ENCODE data around the gene PAMR1.
A peak's percentile ranks its signal among the peaks of the same experiment; 100 is the strongest.

Gene PAMR1

DNA sequence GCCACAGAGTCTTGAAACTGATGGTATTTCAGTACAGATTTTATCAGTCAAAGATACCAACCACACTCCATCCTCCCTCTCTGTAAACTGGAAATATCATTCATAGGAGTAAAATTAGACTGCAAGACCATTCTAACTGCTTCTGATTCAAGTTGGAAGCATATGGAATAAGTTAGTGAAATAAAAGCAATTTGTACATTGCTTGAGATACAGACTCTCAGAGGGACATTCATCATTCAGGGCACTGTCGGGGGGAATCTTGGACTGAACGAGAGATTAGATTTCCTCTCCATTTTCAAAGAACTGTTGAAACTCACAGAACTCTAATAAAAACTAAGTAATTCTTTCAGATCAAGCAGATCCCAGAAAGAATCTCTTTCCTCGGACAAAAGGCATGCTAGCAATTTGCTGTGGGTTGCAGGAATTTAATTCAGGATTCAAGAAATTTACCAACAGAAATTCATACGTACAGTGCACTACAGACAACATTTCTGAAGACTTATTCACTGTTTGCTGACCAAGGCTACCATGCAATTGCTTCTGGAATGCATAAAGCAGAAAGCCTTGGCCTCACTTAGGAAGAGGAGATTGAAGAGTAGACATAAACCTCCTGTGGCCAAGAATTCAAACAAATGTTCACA lies 34.1 kb downstream of the PAMR1 start:
- DNase-seq: no peak

DNA sequence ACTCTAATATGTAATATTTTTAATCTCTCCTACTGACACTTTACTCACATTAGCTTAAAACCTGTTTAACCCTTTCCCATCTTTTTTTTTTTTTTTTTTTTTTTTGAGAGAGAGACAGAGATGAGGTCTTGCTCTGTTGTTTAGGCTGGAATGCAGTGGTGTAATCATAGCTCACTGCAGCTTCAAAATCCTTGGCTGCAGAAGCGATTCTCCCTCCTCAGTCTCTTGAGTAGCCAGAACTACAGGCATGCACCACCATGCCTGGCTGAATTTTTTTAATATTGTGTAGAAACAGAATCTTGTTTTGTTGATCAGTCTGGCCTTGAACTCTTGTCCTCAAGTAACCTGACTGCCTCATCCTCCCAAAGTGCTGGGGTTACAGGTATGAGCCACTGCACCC lies 37.3 kb downstream of the PAMR1 start:
- DNase-seq: no peak

DNA sequence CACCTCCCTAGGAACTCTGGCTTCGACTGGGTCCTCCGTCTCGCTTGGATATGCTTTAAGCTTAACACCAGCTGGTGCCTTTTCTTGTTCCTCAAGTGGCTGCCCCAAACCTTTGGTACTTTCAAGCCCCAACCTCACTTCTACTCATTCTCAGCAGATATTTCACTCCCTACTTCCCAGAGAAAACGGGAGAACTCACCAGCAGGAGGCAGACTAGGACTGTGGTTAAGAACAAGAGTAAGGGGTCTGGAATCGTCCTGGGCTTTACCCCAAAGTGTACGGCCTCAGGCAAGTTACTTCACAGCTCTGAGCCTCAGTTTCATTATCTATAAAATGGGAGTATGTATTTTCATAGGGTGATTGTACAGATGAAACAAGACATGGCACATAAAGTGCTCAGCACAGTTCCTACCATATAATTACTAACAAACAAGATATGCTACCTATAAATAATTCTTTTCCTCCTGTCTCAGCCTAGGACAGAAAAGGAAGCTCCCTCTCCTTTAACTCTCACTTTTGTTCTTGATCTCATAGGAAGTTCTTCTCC lies 37.8 kb downstream of the PAMR1 start:
- DNase-seq: peak in 1 of 2 donors; percentile 43

DNA sequence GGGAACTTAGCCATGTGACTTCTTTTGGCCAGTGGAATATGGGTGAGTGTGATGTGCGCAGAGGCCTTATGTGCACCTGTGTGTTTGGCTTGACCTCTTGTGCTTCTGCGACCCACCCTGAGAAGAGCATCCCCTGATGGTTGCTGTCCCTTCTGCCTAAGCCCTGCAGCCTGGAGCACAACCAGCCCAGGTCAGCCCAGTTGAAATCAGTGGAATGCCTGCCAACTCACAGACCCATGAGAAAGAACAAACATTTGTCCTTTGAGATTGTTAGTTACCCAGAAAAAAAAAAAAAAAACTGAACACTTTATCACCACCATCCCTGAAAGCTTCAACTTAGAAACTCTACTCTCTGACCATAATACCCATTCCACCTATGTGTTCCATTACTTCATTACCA lies 38.5 kb downstream of the PAMR1 start:
- no peak for DNase-seq

DNA sequence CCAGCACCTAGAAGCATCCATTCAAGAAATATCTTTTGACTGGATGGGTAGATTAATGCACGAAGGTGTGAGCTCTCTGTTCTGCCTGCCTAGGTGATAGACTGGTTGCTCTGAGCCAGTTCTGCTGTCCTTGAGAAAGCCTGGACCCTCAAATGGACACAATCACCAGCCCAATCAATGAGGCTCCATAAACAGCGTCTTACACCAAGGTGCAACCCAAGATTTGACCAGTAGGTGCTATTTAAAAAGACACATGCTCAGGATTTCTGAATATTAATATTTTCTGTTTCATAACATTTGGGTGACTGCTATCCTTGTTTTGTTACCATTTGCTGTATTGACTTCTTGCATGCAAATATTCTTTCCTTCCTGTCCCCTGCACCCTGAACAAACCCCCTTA lies 39.0 kb downstream of the PAMR1 start:
- no peak for DNase-seq

DNA sequence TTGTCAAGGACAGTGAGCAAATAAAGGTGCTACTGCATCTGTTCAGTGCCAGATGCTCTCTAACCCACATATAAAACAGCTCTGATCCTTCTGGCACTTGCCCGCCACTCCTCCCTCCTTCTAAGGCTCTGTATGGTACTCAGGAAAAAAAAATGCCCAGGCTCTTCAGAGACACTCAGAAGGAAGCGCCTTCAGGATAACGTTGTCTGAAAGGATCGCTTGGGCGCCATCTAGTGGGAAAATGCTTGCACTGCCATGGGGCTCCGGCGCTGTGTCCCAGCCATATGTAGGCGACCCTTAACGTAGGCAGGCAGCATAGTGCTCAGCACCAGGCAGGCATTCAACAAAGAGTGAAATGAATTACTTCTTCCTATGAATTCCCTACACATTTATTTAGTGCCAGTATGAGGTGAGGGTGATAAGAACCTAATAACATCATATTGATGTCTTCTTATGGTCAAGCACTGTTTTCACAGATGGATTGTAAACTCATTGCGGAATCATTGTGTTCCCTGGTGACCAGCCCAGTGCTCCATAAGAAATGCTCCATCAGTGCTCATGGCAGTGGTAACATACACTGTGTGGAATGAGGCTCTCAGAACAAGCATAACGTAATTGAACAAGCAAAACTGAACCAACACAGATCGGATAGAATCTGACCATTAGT lies 39.6 kb downstream of the PAMR1 start:
- peak; percentile 70 to 98 for DNase-seq

DNA sequence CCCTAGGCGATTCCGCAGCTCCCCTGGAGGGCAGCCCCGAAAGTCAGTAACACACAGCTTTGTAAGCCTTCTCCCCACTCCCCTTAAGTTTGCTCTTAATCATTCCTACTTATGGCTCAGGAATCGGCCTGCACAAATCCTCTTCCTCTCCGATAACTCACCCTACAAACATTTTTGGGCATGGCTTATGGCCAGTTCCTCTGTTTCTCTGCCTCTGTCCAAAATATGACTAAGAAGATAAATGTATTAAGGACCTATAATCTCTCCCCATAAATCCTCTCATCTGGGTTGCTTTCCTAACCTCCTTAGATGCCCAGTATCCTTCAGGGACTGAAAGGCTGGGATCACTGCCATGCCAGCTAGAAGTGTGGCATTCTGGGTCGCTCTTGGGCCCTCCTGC lies 41.0 kb downstream of the PAMR1 start:
- no peak for DNase-seq

DNA sequence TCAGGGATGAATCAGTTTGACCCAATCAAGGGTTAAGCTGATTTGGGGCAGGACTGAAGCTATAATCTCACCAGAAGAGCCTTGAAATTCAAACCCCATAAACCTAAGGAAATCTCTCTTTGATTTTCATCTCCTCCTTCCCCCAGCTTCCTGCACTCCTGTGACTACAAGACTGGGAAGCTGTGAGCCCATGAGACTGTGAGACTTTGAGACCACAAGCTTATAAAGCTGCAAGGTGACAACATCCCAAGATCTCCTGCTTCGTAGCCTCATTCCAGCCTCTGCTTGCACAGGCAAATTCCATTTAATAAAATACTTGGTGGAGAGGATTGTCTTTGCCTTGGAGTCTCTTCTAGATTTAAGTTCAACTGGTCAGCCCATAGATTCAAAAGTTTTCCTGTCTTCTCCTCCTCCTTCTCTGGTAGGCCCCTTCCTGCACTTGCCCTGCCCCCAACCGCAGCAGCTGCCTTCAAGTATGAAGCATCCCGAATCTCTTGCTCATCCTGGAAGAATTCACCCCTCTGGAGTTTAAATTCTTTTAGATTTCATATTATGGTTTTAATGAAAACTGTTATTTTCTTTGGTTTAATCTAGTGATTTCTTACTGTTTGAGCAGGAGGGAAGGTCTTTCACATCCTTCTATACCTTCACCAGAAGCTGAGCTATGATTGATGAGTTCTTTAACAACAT lies 42.1 kb downstream of the PAMR1 start:
- DNase-seq: no peak

DNA sequence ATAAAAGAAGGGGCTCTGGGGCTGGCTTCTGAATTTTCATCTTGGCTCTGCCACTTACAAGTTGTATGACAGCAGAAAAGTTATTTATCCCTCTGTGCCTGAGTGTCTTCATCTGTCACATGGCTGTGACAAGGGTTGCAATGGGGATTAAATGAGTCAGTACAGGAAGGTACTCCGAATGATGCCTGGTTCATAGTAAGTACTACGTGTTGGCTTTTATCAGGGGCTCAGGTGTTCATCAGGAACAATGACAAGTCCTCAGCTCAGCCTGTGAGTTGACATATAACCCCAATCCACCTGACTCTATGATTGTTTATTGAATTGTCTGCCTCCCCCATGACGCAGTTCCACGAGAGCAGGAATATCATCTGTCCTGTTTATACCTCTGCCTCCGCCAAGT lies 45.7 kb downstream of the PAMR1 start:
- no peak for DNase-seq

DNA sequence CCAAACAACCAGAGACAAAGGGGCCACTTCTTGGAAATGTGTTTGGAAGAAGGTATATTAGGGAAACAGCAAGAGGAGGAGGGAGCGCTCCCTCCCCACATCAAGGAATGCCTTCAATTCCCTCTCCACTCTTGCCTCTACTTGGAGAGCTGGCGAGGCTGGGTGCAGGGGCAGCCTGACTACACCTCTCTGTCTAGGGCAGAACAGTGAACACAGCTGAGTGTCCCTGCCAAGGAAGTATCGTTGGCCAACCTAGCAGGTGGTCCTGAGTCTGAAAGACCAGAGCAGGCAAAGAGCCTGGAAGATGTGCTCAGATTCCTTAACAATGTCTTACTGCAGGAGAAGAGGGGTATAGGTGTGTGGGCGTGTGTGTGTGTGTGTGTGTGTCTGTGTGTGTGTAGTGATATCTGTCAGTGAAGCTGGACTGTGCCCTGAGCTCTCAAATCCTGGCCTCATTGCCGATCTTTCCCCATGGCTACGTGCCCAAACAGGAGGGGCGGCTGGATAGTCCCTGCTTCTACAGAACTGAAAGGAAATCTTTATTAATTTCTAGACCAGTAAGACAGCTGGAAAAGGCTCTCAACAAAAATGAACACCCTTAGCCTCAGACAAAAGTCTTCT lies 46.8 kb downstream of the PAMR1 start:
- no peak for DNase-seq

DNA sequence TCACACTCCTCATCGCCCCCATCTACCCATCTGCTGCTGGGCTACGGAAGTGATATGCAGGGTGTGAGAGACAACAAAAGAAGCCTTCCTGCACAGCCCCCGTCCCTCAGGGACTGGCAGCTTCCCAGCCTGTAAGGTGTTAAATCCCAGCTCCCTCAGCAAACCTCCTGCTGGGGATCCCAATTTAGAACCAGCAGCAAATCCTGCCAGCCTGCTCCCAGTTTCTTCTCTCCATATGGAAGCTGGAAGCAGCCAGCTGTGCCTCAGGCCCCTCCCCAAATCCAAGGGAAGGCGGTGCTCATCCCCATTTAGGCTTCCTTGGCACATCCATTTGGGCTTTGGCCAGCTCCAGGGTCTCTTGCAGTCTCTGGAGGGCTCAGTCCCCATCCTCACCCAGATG lies 47.5 kb downstream of the PAMR1 start:
- no peak for DNase-seq

DNA sequence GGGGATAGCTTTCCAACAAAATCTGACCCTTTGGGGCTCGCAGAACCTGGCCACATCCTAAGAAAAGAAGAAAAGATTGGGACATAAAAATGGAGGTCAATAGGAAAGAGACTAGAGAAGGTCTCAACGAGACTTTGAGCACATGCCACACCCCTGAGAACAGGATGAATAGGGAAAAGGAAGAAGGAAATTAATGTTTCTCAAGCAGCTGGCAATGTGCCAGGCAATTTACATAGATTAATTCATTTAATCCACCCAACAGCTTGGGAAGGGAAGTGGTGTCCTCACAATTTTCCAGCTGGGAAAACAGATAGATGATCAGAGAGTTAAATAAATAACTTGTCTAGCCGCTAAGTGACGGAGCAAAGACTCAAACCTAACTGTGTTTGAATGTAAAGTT lies 50.7 kb downstream of the PAMR1 start:
- DNase-seq: no peak

DNA sequence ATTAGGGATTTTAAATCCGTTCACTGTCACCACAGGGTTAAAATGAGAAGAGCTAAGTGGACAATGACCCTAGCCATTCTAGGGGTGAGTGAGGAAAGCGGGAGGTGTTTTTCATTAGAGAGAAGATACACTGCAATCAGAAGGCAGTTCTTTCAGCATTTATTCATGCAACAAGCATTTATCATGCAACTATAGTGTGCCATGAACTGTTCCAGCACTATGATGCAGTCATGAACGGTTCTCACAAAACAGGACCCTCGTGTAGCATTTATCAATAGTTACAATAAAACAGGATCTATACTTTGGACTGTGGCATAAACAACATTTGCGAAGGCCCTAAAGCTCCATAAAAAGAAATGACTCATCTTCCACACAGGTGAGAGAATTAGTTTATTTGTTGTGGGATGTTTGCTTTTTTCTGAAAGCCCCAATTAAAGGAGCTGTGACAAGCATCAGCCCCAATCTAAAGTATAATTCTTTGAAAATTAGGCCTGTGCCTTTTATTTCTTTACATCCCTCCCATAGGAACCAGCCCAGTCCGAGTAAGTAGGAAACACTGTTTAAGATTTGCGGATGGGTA lies 51.5 kb downstream of the PAMR1 start:
- DNase-seq: no peak

DNA sequence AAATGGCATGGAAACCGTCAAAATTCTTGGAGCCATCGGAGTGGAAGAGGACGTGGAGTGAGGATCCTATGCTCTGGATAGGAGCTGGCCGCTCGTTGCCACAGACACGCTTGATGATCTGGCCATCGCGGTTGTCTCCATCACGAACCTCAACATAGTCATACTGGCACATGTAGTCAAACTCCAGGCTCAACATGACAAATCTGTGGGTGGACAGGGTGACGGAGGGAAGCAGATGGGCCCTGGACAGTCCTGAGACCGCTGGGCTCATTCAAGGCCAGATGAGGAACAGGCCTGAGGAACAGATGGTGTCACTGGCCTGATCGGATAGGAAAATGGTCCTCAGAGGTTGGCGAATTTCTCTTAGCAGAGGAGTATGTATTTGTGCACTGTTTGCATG lies 54.8 kb downstream of the PAMR1 start:
- DNase-seq: no peak

DNA sequence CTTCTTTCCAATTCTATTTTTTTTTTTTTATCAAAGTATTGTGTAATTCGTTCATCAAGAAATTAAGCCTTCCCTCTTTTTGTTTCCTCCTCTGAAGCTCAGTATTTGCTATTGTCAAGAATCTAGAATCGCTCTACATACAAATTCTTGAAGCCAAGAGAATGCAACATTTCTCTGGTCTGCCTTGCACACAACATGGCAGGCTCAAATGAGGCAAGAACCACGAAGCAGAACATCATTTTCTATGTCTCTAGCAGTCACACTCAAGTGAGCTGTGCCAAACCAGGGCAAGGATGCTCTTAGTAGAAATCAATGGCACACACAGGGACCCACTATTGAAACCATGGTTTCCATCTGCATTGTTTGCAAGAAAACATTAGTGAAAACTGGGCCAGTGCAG lies 59.4 kb downstream of the PAMR1 start:
- DNase-seq: no peak

DNA sequence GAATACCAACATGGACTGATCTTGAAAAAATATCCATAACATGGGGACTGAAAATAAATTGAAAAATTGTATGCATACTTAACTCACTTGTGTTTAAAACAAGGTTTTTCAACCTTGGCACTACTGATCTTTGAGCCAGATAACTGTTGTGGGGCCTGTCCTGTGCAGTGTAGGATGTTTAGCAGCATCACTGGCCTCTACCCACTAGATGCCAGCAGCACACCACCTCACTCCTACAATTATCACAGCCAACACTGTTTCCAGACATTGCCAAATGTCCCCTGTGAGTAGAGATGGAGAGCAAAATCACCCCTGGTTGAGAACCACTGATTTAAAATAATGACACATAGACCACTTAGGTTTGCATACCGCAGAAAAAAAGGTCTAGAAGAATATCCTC lies 61.1 kb downstream of the PAMR1 start:
- no peak for DNase-seq

DNA sequence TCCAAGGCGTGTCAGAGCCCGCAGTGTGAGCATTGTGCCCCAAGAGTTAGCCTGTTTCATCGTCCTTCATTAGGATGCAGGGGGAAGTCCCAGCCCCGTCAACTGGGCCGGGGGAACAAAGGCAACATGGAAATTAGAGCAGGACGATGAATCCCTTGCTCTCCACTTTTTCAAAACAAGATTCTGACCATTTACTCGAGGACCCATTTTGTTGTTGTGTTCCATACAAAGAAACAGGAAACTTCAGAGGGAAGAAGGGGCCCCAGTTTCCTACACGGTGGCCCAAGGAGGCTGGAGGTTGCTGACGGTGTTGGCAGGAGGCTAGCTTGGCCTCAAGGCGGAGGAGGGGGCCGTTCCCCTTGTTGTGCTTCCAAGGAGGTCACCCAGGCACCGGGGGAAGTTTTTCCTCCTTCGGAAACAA lies 62.1 kb downstream of the PAMR1 start:
- no peak for DNase-seq

DNA sequence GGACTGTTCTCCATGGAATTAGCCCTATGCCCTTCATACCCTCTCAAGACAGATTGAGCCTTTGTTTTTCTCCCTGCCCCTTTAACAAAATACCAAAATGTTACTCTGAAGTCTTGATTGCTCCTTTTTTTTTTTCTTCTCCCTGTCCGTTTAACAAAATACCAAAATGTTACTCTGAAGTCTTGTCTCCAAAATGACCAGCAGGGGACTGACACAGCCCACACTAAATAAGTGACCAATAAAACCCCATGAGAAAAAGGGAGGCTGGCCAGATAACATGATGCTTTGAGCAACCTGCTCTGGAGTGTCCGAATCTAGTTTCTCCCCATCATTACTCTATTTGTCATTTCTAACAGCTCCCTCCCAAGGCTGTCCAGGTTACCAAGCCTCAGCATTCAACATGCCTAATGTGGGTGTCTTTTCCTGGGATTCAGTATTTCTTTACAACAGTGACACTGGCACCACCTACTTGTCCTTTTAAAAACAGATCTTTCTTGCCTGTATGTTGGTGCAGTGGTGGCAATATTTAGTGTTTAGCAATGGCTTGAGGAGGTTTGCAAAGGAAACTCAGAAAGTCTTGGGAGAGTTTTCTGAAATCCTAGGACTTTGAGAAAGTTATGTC lies 63.4 kb downstream of the PAMR1 start:
- no peak for DNase-seq

DNA sequence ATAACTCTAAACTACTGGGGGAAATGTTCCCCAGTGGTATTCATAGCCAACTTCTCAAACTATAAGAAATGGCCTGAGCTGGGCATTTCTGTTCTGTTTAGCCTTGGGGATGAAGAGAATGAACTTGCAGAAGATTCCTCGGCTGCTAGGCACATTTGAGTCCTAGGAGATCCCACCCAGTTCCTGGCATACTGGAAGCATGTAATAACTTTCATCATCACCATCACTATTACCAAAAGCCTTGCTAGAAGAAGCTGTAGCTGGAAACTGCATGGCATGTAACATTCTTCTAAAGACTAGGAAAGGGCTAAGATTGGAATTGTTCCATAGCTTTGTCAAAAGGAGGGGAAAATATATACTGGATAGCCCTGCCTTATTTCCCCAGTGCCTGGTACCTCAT lies 65.9 kb downstream of the PAMR1 start:
- no peak for DNase-seq

DNA sequence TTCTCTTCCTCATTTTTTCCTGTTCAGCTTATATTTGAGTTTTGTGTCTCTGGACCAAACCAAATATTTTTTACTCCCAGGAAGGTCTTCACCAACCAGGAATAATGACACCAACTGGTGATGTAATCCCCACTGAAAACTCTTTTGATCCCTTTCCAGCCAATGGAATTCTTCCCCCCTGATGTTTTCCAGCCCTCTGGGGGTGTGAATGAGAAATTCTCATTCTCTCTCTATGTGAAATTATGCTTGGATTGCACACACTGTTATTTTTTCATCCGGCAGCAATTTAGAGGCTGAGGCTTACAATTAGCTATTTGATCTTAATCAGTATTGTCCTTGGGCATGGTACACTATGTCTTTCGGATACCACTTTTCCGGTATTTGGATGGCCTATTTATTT lies 66.6 kb downstream of the PAMR1 start:
- no peak for DNase-seq

DNA sequence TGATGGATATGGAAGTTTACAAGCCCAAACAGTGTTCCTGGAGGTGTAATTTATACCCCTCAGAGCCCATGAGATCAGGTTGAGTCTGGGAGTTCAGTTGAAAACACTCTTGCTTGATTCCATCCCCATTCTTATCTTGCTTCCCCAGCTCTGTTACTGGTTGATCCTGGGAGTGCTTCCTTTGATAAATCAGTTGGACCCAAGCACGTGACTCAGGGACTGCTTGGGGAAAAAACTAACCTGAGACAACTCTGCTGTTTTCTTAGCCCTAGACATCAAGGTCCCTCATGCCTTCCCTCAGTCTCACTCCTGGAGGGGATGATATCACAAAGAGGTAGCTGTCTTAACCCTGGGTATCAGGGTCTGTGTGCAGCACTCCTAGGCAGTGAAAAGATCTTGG lies 71.1 kb downstream of the PAMR1 start:
- DNase-seq: no peak

DNA sequence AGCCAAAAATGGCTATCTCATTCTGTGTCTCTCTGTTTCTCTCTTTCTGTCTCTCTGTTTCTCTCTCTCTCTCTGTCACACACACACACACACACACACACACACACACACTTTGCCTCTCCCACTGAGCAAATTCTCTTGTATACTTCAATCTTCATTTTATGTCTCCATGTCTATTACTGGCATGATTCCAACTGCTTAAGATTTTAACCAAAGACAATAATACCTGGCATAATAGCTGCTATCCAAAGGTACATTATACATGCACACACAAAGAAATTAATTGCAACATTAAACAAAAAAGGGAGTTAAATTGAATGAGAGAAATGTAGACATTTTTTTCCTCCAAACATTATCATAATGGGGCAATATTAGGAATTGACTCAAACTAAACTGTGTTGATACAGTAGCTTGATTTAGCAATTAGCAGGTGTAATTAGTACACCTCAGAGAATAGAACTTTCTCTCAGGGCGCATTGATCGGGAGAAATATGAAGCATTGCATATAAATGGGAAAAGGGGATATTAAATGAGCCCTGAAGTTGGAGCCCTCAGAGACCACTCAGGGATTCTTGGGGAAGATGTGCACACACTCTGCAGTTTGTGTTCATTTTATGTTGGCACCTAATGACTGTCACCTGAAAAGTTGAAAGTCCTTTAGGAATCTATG lies 88.7 kb downstream of the PAMR1 start:
- no peak for DNase-seq
